GM18909 (cell line): ENCODE results near the gene OBSCN.

Experiments used
- ATAC-seq: cut with Tn5 transposase; IDR thresholded peaks from one replicate; pipeline ENCODE4 v1.9.1; 2021; ENCODE audit warnings: mild to moderate bottlenecking; ENCODE audit not compliant: unreplicated experiment, poor library complexity

The OBSCN gene

DNA sequence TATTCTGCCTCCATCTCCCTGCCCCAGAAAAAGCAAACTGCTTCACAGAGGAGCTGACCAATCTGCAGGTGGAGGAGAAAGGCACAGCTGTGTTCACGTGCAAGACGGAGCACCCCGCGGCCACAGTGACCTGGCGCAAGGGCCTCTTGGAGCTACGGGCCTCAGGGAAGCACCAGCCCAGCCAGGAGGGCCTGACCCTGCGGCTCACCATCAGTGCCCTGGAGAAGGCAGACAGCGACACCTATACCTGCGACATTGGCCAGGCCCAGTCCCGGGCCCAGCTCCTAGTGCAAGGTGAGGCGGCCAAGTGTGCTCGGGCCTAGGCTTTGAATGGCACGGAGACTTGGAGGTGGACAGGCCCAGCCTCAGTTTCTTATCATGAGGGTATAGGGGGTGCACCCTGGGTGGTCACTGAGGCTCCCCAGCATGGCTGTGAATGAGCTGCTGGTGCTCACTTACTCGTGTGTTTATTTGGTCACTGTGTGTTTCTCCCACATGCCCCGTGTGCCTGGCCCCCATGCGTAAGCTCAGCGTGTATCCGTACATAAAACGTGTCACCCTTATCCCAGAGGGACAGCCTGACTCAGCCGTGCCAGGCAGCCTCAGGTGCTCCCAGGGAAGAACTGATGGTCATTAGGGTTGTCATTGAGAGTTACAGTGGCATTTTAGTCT lies 75.8 kb downstream of the OBSCN start:
- ATAC-seq = no peak

DNA sequence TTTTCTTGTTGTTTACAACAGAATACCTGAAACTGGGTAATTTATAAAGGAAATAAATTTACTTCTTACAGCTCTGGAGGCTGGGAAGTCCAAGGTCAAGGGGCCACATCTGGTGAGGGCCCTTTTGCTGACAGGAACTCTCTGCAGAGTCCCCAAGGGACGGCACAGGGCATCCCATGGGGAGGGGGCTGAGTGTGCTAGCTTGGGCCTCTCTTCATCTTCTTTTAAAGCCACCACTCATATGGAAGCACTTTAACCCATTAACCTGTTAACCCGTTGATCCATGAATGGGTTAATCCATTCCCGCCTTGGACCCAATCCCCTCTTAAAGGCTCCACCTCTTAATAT lies 76.3 kb downstream of the OBSCN start:
- no peak for ATAC-seq

DNA sequence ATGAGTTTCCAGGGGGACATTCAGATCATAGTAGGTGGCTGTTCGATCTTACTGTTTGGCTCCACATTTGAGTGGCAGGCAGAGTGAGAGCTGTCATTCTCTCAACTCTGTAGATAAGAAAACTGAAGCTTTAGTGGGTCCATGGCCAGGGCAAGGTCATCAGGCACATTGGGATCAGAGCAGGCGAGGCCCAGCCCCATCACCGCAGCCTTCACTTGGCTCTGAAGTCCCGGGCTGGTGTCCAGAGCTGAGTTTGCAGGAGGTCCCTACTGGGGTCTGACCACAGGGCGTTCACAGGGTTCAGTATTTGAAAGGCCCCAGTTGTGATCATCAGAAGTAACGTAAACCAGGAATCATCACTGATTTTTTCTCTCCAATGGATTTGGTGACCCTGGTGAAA lies 76.7 kb downstream of the OBSCN start:
- ATAC-seq = no peak

DNA sequence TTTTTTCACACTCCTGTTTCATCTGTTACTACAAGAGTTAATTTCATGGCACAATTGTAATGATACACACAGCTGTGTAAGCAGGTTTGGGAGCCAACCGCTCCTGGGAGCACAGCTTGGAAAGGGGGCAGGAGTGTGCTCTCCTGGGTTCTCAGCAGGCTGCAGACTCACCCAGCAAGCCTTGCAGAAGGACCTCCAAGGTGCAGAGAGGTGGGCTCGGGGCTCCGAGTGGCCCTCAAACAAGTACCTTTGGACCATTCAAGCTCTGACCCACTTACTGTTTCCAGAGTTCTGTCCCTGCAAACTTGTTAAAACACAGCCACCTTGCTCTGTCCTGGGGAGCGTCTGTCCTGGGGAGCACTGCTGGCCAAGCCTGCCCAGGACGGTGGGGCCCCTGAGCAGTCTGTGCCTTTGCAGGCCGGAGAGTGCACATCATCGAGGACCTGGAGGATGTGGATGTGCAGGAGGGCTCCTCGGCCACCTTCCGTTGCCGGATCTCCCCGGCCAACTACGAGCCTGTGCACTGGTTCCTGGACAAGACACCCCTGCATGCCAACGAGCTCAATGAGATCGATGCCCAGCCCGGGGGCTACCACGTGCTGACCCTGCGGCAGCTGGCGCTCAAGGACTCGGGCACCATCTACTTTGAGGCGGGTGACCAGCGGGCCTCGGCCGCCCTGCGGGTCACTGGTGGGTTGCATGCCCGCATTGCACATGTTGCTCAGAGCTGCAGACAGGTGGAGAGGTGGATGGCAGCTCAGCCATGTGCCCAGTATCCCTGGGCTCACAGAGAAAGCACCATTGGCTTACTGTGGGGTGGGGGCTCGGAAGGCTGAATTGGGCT lies 78.0 kb downstream of the OBSCN start:
- no peak for ATAC-seq

DNA sequence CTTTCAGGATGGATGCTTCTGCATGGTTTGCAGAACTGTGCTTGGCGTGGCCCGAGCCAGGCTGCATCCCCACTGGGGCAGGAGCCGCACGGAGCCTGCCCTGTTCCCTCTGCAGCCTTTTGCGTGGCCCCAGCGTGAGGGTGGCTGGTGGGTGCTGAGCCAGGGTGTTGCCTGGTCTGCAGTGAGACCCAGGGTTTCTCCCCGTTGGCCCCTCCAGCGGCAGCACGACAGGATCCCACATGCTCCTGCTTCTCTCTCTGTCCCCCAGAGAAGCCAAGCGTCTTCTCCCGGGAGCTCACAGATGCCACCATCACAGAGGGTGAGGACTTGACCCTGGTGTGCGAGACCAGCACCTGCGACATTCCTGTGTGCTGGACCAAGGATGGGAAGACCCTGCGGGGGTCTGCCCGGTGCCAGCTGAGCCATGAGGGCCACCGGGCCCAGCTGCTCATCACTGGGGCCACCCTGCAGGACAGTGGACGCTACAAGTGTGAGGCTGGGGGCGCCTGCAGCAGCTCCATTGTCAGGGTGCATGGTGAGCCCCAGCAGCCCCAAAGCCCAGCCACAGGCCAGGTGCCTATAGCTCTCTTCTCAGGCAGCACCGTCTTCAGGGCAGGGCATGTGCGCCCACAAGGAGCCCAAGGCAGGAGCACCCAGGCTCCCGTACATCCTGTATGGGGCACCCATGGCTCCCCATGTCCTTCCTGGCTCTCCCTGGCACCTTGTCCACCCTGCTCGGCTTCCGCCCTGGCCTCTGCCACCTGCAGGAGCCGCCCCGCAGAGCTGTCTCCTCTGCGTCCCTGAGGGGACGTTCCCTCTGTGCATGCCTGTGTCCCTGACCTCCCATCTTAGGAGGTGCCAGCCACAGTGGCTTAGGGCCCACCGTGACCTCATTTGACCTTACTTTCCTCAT lies 78.9 kb downstream of the OBSCN start:
- ATAC-seq = no peak

DNA sequence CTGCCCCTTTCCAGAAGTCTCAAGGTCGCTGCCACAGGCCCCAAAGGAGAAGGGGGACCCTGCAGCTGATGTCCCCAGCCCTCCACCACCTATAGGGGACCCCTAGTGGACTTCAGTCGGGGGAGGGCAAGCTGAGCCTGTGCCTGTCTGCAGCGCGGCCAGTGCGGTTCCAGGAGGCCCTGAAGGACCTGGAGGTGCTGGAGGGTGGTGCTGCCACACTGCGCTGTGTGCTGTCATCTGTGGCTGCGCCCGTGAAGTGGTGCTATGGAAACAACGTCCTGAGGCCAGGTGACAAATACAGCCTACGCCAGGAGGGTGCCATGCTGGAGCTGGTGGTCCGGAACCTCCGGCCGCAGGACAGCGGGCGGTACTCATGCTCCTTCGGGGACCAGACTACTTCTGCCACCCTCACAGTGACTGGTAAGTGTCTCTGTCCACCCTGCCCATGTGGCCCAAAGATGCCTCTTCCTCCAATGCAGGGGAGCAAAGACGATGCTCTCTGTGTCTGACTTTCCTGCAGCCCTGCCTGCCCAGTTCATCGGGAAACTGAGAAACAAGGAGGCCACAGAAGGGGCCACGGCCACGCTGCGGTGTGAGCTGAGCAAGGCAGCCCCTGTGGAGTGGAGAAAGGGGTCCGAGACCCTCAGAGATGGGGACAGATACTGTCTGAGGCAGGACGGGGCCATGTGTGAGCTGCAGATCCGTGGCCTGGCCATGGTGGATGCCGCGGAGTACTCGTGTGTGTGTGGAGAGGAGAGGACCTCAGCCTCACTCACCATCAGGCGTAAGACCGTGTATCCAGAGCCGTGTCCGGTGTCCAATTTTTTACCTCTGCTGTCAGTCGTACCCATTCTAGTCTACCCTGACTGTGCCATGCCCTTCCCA lies 79.9 kb downstream of the OBSCN start:
- no peak for ATAC-seq

DNA sequence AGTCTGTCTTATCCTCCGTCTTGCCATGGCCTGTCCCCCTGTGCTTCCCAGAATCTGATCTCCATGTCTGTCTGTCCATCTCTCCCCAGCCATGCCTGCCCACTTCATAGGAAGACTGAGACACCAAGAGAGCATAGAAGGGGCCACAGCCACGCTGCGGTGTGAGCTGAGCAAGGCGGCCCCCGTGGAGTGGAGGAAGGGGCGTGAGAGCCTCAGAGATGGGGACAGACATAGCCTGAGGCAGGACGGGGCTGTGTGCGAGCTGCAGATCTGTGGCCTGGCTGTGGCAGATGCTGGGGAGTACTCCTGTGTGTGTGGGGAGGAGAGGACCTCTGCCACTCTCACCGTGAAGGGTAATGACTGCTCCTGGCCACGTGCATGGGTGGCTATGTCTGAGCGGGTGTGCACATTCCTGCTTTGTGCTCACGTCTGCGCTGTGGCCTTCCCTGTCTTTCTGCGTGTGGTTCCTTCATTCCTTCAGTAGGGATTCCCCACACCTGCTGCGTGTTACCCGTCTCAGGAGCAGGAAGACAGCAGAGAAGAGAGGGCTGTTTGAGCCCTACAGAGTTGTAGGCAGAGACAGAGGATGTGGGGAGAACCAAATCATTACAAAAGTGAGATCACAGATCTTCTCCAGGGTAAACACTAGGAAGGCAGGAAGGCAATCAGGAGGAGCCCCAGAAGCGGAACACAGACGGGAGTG lies 80.8 kb downstream of the OBSCN start:
- ATAC-seq = no peak

DNA sequence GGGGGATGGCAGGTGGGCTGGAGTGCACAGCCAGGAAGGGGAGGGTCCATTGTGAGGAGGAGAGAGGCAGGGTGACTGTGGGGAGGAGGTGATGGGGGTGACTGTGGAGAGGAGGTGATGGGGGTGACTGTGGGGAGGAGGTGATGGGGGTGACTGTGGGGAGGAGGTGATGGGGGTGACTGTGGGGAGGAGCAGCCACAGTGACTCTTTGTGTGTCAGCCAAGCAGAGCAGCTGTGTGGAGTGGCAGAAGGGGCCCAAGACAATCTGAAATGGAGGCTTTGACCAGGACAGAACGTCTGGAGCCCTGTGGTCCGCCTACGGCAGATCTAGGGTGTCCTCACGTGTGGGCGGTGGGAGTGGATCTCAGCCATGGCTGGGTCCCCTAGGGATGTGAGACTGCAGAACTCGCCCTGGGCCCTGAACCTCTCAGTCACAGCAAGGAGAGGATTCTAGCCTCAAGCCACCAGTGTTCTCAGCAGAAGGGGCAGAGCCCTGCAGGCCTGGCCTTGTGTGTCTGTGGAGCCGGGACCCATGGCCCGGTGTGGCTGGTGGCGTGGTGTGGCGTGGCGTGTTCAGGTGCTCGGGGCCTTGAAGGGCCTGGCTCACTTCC lies 81.5 kb downstream of the OBSCN start:
- no peak for ATAC-seq

DNA sequence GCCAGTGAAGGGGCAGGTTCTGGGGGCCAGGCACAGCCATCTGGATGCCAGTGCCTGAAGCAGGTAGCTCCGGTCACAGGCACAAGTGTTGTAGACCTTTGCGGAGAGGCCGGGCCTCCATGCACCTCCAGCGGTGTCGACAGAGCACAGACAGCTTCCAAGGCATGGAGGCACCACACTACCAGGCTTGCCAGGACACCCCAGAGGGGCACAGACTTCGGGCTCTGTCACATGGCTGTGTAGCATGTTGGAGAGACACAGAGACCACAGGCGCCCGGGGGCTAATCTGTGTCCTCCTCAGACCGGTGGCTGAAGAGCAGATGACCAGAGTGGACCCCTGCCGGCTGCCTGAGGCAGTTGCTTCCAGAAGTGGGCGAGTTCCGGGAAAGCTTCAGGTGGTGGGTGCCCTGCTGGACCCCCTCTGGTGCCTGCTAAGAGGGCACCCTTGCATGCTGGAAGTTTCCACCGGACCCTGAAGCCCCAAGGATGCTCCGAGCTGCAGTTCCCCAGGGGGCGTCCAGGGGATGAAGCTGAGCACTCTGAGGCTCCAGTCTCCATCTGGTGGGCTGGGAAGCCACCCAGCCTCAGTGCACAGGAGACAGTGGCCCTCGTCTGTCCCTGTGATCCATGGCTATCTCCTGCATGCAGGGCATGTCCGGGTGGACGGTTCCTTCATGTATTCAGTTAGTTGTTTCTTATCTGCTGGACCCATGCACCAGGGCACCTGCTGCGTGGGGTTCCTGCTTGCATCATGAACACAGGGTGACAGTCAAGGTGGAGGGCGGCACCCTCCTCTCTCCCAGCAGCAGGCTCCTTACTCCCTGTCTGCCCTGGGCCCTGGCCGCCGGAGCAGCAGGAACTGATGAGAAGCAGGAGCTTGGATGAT lies 82.4 kb downstream of the OBSCN start:
- no peak for ATAC-seq

DNA sequence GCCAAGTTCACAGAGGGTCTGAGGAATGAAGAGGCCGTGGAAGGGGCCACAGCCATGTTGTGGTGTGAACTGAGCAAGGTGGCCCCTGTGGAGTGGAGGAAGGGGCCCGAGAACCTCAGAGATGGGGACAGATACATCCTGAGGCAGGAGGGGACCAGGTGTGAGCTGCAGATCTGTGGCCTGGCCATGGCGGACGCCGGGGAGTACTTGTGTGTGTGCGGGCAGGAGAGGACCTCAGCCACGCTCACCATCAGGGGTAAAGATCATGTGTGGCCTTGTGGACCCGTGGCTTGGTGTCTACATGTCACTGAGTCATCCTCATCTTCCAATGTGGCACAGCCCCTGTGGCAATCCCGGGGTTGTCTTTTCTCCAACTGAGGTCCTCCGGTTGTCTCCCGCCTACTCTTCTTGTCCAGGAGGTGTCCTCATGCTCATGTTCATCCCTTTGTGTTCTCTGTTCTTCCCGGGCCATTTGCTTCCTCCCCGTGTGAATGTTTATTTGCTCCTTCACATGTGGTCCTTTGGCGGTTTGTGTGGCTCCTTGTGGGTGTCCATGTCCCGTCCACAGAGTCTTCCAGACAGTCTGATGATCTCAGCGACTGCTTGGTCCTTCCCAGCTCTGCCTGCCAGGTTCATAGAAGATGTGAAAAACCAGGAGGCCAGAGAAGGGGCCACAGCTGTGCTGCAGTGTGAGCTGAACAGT lies 84.2 kb downstream of the OBSCN start:
- ATAC-seq = no peak

DNA sequence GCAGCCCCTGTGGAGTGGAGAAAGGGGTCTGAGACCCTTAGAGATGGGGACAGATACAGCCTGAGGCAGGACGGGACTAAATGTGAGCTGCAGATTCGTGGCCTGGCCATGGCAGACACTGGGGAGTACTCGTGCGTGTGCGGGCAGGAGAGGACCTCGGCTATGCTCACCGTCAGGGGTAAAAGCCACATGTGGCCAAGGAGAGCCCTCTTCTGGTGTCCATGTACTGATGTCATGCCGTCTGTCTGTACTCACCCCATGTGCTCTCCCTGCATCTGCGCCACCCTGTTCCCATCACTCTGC lies 84.7 kb downstream of the OBSCN start:
- ATAC-seq = no peak

DNA sequence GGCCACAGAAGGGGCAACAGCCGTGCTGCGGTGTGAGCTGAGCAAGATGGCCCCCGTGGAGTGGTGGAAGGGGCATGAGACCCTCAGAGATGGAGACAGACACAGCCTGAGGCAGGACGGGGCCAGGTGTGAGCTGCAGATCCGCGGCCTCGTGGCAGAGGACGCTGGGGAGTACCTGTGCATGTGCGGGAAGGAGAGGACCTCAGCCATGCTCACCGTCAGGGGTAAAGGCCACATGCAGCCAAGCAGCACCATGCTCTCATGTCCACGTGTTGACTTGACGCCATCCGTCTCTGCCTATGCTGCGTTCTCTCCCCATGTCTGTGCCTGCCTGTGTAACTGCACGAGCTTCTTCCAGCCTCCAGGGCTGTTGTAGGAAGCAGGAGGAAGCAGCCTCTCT lies 85.5 kb downstream of the OBSCN start:
- ATAC-seq = no peak

DNA sequence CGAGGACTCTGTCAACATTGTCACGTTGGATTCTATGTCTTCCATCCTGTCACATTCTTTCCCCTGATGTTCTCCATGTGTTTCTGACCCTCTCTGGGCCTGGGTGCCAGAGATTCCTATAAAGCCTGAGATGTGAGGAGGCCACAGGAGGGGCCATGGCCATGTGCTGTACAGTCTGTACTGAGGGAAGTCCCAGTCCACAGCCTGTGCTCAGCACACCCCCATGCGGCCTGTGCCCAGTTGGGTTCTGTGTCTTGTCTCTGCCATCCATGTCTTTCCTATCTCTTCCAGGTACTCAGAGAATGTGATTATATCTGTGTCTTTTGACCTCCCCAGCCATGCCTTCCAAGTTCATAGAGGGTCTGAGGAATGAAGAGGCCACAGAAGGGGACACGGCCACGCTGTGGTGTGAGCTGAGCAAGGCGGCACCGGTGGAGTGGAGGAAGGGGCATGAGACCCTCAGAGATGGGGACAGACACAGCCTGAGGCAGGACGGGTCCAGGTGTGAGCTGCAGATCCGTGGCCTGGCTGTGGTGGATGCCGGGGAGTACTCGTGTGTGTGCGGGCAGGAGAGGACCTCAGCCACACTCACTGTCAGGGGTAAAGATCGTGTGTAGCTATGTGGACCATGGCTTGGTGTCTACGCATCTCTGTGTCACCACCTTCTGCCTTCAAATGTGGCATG lies 86.1 kb downstream of the OBSCN start:
- no peak for ATAC-seq

DNA sequence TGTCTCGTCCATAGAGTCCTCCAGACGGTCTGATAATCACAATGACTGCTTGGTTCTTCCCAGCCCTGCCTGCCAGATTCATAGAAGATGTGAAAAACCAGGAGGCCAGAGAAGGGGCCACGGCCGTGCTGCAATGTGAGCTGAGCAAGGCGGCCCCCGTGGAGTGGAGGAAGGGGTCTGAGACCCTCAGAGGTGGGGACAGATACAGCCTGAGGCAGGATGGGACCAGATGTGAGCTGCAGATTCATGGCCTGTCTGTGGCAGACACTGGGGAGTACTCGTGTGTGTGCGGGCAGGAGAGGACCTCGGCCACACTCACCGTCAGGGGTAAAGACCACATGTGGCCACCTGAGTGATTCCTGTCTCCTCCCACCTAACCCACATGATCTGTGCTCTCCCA lies 86.9 kb downstream of the OBSCN start:
- ATAC-seq = no peak

DNA sequence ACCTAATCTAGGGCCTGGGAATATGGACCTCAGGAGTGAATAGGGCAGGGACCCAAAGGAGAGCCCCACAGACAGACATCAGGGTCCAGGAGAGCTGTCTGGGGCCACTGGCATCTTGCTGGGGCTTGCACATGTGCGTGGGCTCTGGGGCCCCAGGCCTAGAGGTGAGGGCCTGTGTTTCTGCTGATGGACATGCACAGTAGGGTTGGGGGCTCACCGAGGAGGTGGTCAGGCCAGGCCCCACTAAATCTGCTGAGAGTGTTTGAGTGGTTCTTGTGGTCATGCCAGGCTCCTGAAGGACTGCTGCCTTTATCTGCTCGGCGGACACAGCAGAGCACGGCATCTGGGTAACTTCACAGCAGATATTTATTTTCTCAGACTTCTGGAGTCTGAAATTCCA lies 87.4 kb downstream of the OBSCN start:
- no peak for ATAC-seq

DNA sequence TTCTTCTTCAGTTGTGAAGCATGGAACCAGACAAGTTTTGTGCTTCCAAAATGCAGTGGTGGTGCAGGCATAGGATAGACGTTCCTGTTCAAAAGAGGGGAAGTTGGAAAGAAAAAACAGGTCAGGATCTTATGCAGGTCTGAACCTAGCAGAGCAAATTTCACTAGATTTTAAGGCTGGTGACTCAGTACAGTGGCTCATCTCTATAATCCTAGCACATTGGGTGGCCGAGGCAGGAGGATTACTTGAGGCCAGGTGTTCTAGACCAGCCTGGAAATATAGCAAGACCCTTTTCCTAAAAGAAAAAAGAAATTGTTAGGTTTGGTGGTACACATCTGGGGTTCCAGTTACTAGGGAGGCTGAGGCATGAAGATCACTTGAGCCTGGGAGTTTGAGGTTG lies 88.1 kb downstream of the OBSCN start:
- ATAC-seq = no peak

DNA sequence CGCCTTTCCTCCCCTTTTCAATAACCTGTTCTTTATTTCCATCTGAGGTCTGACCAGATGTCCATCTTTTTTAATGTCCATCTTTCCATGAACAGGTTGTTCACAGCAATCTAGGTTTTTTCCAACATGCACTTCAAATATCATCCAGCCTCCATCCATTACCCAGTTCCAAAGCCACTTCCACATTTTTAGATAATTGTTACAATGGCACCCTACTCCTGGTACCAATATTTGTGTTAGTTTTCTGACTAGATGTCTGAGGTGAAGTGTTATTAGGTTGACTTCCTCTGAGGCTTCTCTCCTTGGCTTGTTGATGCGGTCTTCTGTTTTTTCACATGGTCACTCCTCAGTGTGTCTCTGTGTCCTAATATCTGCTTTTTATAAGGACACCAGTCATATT lies 89.4 kb downstream of the OBSCN start:
- no peak for ATAC-seq
